Measurements from ENCODE around the gene TNRC6C. TPM values are rescaled to one million over a fixed set of nuclear protein-coding genes. Genes with fewer than 3 reads are reported as not detected.
"Not testable (repeated sequence)": the region's sequence is repeated elsewhere in the genome, so short reads cannot be mapped to it uniquely, and the experiment has no call there.

The TNRC6C gene
- polyA plus RNA-seq, 1 donor = 17.1 TPM

- no peak for DNase-seq
Measured at GRCh38 chr17:78111727-78112517, 153.4 kb downstream of the TNRC6C start.

- no peak for DNase-seq
Measured at GRCh38 chr17:78112518-78113471, 154.3 kb downstream of the TNRC6C start.

- no peak for DNase-seq
Measured at GRCh38 chr17:78113804-78114785, 155.6 kb downstream of the TNRC6C start.

- DNase-seq = no peak
Measured at GRCh38 chr17:78114831-78115723, 156.6 kb downstream of the TNRC6C start.

GRCh38 chr17:78115803-78116202, 157.3 kb downstream of the TNRC6C start:
- not testable (repeated sequence) for DNase-seq

GRCh38 chr17:78116411-78116810, 157.9 kb downstream of the TNRC6C start:
- DNase-seq = no peak

- no peak for DNase-seq
Measured at GRCh38 chr17:78117027-78117981, 158.8 kb downstream of the TNRC6C start.

- no peak for DNase-seq
Measured at GRCh38 chr17:78118801-78119241, 160.3 kb downstream of the TNRC6C start.

- no peak for DNase-seq
Measured at GRCh38 chr17:78120537-78120936, 162.0 kb downstream of the TNRC6C start.

GRCh38 chr17:78120971-78121800, 162.7 kb downstream of the TNRC6C start:
- no peak for DNase-seq

- no peak for DNase-seq
Measured at GRCh38 chr17:78121801-78122215, 163.3 kb downstream of the TNRC6C start.

- DNase-seq = no peak
Measured at GRCh38 chr17:78122216-78122930, 163.9 kb downstream of the TNRC6C start.

- DNase-seq = no peak
Measured at GRCh38 chr17:78122931-78123249, 164.4 kb downstream of the TNRC6C start.

GRCh38 chr17:78123258-78123929, 164.9 kb downstream of the TNRC6C start:
- no peak for DNase-seq

GRCh38 chr17:78124081-78124835, 165.8 kb downstream of the TNRC6C start:
- DNase-seq = no peak

GRCh38 chr17:78124836-78125137, 166.3 kb downstream of the TNRC6C start:
- no peak for DNase-seq

Data from left kidney (tissue), 2 donors.